GM18909 (cell line): Measurements from ENCODE around the gene MS4A7.
A peak's percentile ranks its signal among the peaks of the same experiment; 100 is the strongest.

Experiments
- ATAC-seq: cut with Tn5 transposase; IDR thresholded peaks from one replicate; pipeline ENCODE4 v1.9.1; 2021; ENCODE audit warnings: mild to moderate bottlenecking; ENCODE audit not compliant: unreplicated experiment, poor library complexity

The MS4A7 gene

DNA sequence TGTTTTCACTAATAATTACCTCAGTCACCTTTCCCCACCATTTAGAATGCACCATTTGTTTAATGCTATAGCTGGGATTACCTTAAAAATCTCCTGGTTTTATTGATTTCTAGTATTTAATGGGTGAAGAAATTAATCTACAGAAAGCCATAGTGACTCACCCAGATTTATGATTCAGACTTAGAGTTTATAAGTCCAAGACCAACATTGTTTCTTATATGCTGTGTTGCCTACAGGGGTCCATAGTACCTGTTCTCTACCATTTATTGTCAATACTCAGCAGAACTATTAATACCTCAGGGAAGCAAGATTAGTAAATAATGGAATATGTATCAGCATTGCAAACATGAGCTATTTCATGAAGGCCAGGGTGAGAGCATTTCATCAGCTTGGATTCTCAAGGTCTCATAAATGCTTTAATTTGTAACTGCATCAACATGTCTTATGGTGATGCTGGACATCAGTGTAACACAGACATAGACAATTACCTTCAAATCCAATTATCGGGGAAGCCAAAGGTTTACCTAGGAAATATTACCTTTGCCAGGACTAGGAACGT is 8.0 kb upstream of the MS4A7 start:
- no peak for ATAC-seq

DNA sequence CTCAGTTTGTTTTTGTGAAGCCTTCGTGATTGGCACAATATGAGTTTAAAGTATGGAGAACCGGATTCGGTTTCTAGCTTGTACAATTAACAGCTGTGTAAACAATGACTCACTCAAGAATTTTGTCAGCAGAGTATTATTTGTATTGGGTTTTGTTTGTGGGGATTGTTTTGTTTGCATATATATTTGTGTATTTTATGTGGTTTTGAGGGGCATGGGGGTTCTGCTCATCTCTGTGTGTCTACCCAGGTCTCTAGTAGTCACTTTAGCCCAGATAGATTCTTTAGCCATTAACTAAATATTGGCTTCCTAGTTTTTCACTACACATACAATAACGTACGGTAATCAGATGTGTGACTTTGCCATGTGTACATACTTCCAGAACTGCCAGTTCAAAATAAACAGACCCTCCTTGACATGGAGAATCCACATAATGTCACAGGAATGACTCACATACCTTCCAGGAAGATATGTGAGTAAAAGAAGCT is 7.5 kb upstream of the MS4A7 start:
- ATAC-seq: no peak

DNA sequence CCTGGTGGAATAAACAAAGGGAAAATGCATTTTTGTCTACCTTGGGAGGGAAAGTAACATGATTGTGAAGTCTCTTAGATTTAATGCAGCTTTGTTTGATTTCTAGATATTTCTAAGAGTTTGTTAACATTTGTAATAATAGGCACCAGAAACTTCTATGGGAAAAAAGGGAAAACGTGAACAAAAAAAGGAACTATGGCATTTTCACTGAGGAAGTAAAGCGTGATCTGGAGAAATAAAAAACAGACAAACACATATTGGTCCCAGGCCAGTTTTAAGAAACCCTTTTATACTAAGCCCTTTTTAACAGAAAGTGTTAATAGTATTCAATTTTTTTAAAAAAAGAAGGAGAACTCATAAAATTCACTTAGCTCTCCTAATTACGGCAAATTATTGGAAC is 6.9 kb upstream of the MS4A7 start:
- ATAC-seq: no peak

DNA sequence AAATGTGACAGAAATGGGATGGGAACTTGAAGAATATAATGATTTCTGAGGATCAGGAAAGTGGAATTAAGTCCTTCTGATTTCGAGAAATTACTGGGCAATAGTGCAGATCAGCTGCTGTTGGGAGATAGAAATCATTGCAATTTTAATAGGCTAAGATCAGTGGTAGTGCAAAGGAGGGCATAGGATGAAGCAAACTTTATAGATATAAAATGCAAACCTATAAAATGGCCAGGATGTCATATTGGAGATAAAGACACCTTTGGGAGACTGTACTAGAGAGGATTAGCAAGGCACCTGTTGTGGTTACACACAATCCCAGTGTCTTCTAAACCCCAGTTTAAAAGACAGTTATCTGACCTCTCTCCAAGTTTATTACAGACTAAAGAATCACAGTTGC is 6.5 kb upstream of the MS4A7 start:
- no peak for ATAC-seq

DNA sequence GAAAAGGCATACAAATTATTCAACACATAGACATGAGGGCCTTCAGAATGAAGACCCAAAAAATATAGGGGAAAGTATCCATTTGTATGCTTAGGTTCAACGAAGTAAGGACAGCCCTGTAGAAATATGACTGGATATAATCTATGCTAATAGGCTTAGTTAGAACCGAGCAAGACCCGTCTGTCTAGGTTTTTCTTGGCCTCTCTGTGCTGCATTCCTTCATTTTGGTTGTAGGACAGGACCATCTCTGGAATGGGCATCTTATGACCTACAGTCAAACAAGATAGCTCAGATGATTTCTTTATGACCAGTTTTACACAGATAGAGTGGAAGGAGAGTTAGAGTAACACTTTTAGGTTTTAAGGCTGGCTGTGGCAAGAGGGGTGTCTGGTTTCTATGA is 5.6 kb upstream of the MS4A7 start:
- ATAC-seq: no peak

DNA sequence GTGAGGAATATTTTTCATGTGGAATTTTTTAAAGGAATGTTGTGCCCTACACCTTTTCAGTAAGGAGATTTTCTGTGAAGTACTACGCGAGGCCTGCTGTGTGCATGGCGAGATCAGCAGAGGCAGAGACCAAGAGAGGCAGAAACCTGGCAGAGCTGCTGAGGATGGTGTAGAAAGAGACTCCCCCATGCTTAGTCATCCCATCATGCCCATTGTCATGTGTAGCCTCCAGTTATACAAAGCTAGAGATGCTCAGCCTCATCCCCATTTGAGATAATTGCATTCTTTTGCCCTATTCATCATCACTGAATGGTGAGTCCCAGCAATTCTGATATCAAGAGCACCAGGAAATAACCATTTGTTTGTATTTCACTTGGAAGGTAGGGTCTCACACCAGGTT is 3.0 kb upstream of the MS4A7 start:
- no peak for ATAC-seq

DNA sequence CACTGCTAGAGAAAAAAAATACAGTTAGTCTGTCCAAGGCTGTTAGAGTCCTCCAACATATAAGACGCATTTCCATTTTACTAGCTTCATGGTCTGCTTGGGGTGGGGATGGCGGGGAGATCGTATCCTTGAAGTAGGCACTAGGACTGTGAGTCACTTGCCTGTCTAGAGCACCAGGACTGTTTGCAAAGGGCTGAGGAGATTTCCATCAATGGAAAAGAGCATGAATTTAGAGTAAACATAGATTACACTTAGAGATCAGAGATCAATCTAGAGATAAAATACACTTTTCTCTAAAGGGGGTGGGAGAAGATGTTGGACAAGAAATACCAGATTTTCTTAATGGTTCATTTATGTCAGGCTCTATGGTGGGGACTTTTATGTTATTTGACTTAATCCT is 1.7 kb upstream of the MS4A7 start:
- no peak for ATAC-seq

DNA sequence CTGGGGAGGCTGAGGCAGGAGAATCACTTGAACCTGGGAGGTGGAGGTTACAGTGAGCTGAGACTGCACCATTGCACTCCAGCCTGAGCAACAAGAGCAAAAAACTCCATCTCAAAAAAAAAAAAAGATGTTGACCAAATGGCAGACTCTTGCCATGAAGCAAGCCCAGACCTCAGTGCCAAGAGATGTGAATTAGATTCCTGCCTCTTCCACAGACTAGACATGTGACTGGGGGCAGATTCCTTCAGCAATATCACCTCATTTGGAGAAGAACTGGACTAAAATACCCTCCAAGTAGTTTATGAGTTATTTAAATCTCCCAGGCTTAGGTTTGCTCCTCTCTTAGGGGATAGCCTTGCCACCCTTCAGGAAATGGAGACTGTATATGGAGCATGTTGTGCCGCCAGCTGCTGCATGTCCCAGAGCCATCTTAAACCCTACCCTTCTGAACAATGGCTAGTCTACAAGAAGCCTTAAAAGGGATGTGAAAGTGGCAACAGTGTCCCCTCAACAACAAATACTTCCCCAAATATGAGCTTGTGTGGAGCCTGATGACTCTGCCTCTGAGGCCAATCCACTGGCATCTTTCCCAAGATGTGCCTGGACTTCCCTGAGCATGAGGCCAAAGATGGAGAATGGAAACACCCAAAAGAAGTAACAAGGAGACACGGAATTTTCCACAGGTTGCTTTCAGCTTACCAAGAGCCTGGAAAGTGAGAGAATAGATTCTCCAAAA is 763 bp upstream of the MS4A7 start:
- peak; percentile 54 for ATAC-seq

DNA sequence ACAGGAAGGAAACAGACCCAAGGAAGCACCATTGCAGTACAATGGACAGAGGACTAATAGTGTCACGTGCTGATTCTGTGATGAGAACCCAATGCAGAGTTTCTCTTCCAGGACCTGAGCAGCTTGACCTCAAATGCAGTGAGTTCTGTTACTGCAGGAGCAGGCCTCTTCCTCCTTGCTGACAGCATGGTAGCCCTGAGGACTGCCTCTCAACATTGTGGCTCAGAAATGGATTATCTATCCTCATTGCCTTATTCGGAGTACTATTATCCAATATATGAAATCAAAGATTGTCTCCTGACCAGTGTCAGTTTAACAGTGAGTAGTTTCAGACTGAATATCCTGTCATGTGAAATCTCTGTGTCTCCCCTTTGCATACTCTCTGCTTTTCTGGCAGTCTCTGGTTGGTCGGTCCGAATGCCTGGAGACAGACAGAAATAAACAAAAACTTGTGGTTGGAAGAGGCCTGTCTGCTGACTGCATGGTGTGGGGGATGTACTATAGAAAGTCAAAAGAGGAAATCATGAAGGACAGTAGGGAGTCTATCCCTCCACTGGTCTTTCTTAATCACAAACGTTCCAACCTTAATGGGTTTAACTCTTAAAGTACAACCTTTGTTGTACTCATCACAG is 11.1 kb downstream of the MS4A7 start:
- peak; percentile 92 for ATAC-seq

DNA sequence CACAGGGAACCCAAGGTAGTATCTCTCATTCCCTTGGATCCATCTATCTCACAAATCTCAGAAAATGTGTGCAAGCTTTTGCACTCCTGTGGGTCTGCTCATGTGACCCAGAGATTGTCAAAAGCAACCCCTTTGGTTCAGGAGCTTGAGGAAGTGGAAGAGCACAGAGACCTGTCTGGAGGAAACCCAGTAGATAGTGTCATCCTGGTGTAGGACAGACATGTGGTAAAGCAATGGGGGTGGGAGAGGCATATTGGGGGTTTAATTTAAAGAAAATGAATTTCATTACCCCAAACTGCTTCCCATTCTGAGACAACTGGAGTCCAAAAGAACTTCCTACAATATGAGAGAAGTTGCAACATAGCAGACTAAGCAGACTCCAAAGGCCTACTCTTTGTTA is 12.1 kb downstream of the MS4A7 start:
- no peak for ATAC-seq

DNA sequence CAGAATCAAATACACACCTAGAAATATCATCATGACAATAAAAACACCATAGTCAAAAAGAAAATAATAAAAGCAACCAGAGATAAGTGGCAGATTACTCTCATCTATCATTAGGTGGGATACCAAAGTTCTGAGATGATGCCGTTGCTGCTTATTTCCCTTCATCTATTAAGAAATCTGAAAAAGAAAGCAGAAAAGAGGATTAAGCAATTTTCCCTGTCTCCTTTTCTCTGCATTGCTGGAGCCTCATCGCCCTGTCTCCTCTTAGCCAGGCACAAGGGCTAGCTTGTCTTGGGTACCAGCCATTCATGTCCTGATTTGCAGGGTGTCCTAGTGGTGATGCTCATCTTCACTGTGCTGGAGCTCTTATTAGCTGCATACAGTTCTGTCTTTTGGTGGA is 14.0 kb downstream of the MS4A7 start:
- ATAC-seq: no peak

DNA sequence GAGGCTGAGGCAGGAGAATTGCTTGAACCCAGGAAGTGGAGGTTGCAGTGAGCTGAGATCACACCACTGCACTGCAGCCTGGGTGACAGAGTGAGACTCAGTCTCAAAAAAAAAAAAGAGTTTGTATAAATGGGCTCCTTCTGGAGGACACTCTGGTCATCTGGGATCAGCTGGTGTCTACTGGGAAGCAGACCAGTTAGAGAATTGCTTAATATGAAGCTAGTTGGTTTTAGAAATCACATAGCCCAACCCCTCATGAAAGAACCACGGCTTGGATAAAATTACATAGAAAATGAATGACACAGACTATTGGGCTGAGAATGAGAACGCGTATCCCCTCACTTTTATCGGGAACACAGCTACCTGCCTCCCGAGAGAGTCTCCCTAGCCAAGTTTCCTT is 14.7 kb downstream of the MS4A7 start:
- no peak for ATAC-seq

DNA sequence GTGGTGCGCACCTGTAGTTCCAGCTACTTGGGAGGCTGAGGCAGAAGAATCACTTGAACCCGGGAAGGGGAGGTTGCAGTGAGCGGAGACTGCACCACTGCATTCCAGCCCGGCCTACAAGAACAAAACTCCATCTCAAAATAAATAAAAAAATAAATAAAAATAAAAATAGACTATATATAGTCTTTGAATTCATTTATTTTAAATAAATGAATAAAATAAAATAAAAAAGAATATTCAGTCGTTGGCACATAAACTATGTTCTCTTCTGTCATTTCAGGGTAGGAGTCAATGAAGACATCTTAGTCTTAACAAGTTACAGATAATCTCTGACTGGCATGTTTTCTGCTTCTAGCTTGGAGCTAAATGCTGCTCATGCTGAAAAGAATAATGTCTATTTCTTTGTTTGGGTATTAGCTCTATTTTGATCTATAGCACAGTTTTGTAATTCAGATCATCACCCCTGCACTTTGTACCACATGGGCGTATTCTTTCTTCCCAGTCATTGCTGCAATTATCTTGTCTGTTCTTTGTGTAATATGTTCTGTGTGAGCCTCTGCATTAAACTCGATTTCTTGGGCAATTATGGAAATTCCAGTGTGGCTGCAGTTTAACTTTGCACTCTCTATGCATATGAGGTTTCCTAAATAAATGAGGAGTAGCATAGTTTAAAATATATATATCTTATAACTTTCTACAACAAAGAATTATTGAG is 16.5 kb downstream of the MS4A7 start:
- no peak for ATAC-seq

DNA sequence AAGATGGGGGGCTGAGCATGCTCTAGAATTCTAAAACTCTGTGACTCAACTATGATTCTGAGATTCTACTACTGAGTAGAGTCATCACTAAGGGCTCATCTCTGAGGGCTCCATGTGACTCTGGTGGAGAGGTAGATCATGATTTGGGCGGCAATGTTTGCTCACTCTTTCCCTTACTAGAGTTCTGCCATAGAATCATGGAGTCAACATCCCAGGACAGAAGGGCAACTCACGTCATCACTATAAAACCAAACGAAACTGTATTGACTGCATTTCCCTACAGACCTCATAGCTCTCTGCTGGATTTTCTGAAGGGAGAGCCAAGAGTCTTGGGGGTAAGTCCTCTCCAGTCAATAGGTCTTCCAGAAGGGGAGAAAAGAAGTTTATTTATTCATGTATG is 18.1 kb downstream of the MS4A7 start, which contains the start of gene MS4A14:
Gene MS4A14 (plus strand): TSS at position 78 of the 400 bp plus-strand sequence. CDS start 120 bp downstream, at position 198.
- ATAC-seq: peak; percentile 18

DNA sequence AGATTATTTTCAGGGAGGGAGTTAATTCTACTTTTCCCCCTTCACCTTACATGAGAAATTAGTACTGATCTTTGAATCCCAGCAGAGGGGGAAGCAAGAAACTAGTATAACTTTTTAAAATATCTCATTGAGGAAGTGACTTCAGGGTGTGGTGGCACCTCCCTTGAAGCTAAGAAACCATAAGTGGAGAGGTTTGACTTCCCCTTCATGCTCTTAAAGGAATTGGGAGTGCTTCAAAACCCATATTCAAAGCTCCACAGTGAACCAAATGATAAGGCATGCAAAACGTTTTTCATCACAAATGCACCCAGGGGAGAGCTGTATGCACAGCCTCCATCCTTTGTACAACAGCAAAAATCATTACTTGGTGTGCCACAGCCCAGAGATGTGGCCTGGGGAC is 18.5 kb downstream of the MS4A7 start:
- peak; percentile 80 for ATAC-seq

DNA sequence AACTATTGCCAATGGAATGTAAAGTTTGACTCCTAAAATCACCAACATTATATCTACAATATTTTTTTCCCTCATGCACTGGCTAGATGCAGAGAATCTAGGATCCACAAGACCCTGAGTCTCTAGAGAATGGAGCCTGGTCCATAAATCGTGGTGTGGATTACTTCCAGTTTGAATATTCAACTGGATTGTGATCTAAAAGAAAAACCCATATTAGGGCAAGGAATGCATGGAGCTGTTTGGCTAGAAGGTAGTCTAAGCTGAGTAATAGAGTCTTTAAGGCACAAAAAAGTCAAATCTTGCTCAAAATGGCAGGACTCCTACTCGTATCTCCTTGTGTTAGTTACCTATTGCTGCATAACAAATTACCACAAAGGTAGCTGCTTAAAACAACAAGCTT is 41.7 kb downstream of the MS4A7 start:
- ATAC-seq: no peak

DNA sequence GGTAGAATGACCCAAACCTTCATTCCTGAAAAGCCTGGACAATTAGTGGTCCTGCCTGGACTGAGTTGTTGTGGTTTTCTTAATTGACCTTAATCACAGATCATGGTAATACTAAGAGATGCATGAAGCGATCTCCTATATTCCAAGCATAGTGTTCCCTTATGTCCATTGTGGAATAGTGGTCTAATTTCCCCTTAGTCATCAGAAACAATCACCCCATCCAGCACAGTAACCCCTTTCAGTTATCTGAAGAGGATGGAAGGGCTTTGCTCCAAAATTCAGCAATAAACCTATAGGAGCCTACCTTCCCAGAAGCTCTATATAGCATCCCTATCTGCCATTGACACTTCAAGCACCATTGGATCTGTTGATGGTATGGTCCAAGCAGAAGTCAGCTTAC is 44.3 kb downstream of the MS4A7 start:
- ATAC-seq: no peak

DNA sequence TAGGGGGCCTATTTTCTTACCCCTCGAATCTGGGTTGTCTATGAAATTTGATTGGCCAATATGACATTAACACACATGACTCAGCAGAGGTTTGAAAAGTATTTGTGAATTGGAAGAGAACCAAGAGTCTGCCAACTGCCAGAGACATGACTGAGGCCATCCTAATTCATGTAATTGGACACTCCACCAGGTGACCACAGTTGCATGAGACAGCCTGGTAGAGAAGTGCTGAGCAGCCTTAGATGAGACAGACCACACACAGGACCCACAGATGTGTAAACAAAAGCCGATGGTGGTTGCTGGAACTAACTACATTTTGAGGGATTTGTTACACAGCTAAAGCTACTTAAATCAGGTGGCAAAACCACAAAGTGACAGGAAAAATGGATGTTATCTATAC is 50.2 kb downstream of the MS4A7 start:
- no peak for ATAC-seq

DNA sequence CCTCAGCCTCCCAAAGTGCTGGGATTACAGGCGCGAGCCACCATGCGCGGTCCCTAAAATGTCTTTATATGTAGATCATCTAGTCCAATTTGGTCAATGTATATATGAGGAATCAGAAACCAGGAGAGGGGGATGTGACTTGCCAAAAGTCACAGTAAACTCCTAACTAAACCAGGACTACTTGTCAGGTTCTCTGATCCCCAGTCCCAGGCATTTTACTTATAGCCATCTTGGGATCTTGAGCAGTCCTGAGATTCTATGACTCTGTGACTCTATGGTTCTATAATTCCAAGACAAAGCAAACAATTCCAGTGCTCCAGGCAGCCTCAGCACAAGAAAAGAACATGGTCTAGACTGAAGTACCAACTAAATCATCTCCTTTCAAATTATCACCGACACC is 50.9 kb downstream of the MS4A7 start, which contains the start of gene MS4A5:
Gene MS4A5 (plus strand): TSS at position 301 of the 400 bp plus-strand sequence. CDS start 103 bp downstream, outside the sequence.
- ATAC-seq: no peak

DNA sequence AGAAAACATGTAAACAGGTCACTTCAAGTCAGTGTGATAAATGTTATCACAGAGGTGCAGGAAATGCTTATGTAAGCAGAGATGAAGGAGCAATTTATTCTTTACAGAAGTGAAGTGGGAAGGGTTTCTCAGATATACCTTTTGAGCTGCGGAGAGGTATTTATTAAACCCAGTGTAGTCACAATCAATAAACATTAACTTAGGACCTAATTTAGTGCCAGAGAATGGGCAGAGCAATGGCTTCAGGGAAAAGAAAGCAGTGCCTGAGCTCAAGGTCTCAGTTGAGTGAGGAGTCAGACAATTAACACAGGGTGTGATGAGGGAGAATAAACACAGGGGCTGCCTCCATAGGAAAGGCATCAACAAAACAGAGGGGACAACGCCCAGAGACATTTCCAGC is 52.9 kb downstream of the MS4A7 start:
- no peak for ATAC-seq

DNA sequence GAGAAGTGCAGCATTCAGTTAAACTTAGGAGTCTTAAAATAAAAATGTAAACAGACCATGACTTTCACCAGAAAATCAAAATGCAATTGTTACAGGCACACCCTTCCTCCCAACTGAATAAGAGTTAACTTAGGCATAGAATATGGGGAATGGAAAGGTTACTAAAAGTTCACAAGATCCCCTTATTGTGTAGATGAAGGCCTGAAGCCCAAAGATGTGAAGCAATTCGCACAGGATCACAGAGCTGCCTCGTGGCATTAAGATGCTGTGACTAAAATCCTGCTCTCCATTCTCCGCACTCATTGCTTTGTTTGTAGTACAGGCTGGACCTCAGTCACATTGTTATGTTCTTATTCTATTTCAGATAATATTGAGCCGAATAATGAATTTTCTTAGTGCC is 55.1 kb downstream of the MS4A7 start:
- ATAC-seq: no peak
